AG10803 (cell line): Measurements from ENCODE around the gene MAP3K12.
A peak's percentile ranks its signal among the peaks of the same experiment; 100 is the strongest.

Experiments
- DNase-seq: peaks from one replicate; pipeline ENCODE4 v3.0.0; 2010; ENCODE audit warnings: low read depth
- H3K4me3 ChIP-seq: 2 replicates; pipeline ENCODE4 v1.5.1; 2011; ENCODE audit warnings: mild to moderate bottlenecking, low read length, control low read depth
- TF ChIP-seq, protein P1 (sequence below): conservative IDR thresholded peaks from 2 replicates; pipeline ENCODE4 v1.5.1; 2011; ENCODE audit warnings: mild to moderate bottlenecking, low read length, control low read depth, inconsistent platforms

The MAP3K12 gene

DNA sequence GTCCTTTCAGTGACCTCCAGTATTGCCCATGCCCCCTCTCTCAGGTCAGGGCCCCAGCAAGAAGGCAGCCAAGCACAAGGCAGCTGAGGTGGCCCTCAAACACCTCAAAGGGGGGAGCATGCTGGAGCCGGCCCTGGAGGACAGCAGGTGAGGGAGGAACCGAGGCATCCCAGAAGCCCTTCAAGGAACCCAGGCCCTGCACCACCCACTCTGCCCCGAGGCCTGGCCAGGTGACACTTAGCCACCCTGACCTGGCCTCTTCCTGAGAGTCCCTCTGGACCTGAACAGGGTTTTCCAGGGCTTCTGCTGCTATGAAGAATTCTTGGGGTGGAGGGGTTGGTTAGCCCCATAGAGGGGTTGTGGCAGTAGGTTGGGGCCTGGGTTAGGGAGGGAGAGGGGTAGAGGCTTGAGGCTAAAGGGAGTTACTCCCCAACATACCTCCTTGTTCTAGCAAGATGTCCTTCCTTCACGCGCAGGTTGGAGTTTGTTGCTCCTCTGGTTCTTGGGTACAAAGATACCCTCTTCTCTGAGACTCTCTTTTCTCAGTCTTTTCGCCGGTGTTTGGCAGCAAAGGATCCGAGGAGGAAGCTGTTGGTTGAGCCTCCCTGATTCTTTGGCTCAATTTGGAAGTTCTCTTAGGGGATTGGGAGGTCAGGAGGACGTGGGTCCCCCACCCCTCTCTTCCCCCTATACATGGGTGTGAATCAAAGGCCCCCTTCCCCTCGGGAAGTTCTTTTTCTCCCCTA lies 3.9 kb upstream of the MAP3K12 start:
- TF ChIP-seq, protein P1, sequence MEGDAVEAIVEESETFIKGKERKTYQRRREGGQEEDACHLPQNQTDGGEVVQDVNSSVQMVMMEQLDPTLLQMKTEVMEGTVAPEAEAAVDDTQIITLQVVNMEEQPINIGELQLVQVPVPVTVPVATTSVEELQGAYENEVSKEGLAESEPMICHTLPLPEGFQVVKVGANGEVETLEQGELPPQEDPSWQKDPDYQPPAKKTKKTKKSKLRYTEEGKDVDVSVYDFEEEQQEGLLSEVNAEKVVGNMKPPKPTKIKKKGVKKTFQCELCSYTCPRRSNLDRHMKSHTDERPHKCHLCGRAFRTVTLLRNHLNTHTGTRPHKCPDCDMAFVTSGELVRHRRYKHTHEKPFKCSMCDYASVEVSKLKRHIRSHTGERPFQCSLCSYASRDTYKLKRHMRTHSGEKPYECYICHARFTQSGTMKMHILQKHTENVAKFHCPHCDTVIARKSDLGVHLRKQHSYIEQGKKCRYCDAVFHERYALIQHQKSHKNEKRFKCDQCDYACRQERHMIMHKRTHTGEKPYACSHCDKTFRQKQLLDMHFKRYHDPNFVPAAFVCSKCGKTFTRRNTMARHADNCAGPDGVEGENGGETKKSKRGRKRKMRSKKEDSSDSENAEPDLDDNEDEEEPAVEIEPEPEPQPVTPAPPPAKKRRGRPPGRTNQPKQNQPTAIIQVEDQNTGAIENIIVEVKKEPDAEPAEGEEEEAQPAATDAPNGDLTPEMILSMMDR: no peak
- DNase-seq: no peak
- no peak overlapping the region for H3K4me3 ChIP-seq

DNA sequence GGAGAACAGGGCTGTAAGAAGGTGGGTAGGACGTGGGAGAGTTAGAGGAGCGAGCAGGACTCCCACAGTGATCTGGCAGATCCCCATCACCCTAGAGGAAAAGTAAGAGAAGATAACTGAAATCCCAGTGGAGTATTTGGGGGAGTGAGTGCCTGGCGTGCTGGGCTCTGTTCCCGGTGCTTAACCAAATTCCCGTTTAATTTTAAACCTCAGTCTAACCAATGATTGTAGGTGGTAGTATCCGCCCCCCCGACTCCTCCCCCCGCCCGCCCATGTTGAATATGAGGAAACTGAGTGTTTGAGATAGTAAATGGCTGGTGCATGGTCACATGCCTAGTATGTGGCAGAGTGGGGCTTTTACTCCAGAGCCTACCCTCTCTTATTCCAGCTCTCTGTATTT lies 3.1 kb upstream of the MAP3K12 start:
- DNase-seq: no peak

DNA sequence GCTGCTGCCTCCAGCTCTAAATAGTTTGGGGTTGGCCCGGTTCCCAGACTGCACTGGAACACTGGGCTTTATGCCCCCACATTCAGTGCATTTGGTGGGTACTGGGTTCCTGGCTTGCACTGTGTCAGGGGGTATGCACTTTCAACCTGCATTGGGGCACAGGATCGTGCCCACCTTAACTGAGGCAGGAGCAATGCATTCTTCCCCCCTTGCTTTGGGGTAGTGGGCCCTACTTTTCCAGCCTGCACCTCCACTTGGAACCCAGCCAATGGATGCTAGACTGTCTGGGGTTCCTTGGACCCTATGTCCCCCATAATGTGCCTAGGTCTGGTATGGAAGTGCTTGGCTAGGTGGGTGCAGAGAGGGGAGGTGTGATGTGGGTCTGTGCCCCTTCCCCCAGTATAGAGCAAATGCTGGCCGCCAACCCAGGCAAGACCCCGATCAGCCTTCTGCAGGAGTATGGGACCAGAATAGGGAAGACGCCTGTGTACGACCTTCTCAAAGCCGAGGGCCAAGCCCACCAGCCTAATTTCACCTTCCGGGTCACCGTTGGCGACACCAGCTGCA lies 2.4 kb upstream of the MAP3K12 start:
- H3K4me3 ChIP-seq: peak overlapping the region; percentile 81
- no peak for DNase-seq
- TF ChIP-seq, protein P1: no peak

More for the DNA sequence above, 3.1 kb upstream of the MAP3K12 start:
- peak overlapping the region; percentile 81 for H3K4me3 ChIP-seq
- TF ChIP-seq, protein P1: no peak

DNA sequence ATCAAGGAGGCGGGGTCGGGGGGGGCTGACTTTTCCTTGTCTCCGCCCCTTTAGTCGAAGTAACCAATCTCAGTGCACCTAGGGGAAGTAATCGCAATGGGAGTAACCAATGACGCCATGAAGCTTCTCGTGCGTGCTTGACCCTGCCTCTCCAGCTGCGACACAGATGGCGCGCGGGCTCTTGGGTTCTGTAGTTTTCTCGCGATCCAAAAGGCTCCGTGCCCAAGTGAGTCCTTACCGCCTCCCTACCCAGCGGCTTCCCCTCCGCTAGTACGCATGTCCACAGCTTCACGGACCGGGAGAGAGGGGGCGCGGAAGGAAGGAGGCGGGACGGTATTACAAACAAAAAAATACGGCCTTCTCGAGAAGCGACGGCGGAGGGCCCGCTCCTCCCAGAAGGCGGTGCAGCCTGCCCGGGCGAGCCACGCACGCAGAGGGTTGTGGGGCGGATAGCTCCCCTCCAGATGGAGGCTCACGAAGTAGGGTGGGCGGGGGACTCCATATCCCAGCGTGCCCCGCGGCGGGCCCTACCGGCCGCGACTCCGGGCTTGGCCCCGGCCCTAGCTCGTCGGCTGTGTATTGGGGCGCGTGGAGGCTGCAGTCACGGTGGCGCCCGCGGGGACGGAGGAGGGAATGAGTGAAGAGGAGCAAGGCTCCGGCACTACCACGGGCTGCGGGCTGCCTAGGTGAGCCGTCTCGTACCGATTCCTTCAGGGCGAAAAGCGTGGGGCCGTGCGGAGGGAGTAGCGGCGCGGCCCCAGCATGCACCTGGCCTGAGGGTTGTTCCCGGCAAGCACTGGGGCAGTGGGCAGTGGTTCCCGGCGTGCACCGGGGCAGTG lies 1.7 kb upstream of the MAP3K12 start, which contains the start of gene TARBP2:
Gene TARBP2, plus strand, starts transcription at position 508 of the 839 bp plus-strand sequence. Its CDS starts 126 bp downstream, at position 634.
- TF ChIP-seq, protein P1: no peak
- peak within 1 kb of the TSS; percentile 81 for H3K4me3 ChIP-seq
- peak; percentile 100 for DNase-seq

DNA sequence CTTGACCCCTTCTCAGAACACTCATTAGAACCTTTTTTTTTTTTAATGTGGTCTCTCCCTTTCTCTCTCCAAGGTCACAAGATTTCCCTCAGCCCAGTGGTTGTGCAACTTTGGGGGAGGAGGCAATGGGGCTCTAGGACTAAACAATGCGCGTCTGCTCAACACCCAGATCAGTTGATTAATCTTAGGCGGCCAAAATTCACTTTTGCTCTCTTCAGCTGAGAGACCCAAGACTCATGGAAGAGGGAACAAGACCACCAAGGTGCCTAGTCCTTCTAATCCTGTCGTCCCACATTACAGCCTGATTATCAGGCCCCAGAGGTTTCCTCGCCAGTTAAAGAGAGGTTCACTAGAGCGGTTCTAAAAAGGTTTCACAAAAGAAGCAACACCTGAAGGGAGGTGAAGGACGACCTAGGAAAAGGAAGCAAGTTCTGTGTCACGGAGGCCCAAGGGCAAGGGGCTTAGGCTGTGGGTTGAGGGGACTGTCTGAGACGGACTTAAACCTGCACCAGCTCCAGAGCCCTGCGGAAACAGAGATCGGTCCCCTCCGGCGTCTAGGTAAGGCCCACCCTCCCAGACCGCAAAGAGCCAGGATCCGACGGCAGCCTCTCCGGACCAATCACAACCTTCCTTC lies 1.0 kb upstream of the MAP3K12 start:
- peak overlapping the region; percentile 69 for H3K4me3 ChIP-seq
- DNase-seq: peak; percentile 86
- TF ChIP-seq, protein P1: no peak

DNA sequence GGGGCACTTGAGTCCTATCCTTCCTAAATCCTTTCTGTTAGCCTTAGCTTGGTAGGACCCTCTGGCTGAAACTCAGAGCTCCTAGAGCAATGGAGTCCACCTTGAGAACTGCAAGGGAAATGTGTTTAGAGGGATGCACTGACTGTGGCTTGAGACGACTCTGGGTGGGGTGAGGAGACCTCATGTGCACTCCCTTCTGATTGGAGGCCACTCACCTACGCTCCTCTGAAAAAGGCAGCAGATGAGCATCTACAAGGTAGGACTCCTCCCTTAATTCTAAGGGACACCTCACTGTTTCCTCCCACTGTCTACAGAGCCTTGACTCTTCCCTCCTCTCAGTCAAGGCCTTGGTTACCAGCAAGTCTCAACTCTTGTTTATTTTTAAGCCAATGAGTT lies 1.0 kb downstream of the MAP3K12 start:
- peak overlapping the region; percentile 69 for H3K4me3 ChIP-seq
- TF ChIP-seq, protein P1: no peak
- no peak for DNase-seq
